ENCODE results near the gene ARHGAP15. TPM values are rescaled to one million over a fixed set of nuclear protein-coding genes. Genes with fewer than 3 reads are reported as not detected.

The ARHGAP15 gene
- total and polyA plus RNA-seq, 4 donors: 3.8 to 17.9 (median 13.2) TPM

DNA sequence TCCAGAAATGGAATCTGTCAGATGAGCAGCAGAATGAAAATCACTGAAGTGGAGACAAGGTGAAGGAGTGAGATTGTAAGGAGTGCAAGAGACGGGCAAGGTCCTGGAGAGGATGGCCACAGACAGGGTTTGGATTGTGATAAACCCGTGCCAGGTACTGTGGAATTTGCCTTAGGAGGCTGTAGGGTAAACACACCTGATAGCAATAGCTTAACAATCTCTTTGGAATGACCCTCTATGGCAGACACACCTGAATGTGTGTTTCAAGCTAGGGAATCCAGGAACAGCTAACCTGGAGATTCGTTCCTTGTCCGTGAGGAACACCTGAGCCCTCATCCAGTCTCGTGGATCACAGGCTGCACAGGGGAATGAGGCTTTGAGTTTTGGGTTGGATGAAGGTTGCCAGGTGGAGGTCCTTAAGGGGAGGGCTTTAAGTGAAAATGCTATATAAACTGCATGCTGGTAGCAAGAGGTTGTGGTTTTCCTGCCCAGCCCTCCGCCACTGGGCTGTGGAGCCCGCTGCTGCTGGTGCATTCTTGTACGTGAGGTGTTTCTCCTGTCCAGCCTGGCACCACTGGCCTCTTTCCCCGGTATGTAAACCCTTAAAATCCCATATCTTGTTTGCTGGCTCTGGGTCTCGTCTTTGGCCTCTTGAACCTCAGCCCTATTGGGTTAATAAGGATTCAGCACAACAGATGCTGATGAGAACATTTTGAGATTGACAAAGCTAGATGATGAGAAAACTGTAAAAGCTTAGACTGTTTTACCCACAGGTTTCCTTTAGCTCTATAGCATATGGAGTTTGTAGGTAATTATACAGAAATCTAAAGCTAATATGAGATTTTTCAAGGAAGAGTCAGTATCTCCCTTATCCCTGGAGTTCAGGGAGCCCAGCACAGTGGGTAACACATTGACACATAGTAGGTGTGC lies 117.9 kb downstream of the ARHGAP15 start:
- 81% methylated on average over 10 of the region's 10 CpGs for WGBS
- no peak overlapping the region for H3K9ac ChIP-seq (ENCODE audit: low read depth in 1 of 2, low read length in 2 of 2)
- no peaks in the 10 kb centered on the region for H3K9me3 ChIP-seq (ENCODE audit: control insufficient read depth in 4 of 4, low read length in 3 of 4)
- TF ChIP-seq FOXA2 (IDR thresholded peaks at IDR 0.05) (no peak), GABPA (IDR thresholded peaks at IDR 0.05 in 1 of 2, conservative IDR thresholded peaks at IDR 0.05 in 1 of 2) (no peak), HNF4A (conservative IDR thresholded peaks at IDR 0.05) (no peak), EGR1 (IDR thresholded peaks at IDR 0.05; ENCODE audit: low read depth in 2 of 2) (no peak), TAF1 (conservative IDR thresholded peaks at IDR 0.05) (no peak), YY1 (IDR thresholded peaks at IDR 0.05) (no peak), HNF4G (IDR thresholded peaks at IDR 0.05) (no peak), NR2F2 (IDR thresholded peaks at IDR 0.05) (no peak), MAX (IDR thresholded peaks at IDR 0.05) (no peak), REST (IDR thresholded peaks at IDR 0.05) (no peak), RAD21 (IDR thresholded peaks at IDR 0.05) (no peak), SP1 (IDR thresholded peaks at IDR 0.05) (no peak)
- TF ChIP-seq, protein P1, sequence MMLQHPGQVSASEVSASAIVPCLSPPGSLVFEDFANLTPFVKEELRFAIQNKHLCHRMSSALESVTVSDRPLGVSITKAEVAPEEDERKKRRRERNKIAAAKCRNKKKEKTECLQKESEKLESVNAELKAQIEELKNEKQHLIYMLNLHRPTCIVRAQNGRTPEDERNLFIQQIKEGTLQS (IDR thresholded peaks at IDR 0.05): no peak
- TF ChIP-seq, protein P2, sequence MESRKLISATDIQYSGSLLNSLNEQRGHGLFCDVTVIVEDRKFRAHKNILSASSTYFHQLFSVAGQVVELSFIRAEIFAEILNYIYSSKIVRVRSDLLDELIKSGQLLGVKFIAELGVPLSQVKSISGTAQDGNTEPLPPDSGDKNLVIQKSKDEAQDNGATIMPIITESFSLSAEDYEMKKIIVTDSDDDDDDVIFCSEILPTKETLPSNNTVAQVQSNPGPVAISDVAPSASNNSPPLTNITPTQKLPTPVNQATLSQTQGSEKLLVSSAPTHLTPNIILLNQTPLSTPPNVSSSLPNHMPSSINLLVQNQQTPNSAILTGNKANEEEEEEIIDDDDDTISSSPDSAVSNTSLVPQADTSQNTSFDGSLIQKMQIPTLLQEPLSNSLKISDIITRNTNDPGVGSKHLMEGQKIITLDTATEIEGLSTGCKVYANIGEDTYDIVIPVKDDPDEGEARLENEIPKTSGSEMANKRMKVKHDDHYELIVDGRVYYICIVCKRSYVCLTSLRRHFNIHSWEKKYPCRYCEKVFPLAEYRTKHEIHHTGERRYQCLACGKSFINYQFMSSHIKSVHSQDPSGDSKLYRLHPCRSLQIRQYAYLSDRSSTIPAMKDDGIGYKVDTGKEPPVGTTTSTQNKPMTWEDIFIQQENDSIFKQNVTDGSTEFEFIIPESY (IDR thresholded peaks at IDR 0.05): no peak
- no peaks in the 10 kb centered on the region for H3K27me3 ChIP-seq (ENCODE audit: control insufficient read depth in 4 of 4, insufficient read depth in 4 of 4, low read length in 3 of 4)
- no peak overlapping the region for H3K27ac ChIP-seq (ENCODE audit: low read depth in 1 of 2, low read length in 2 of 2)
- DNase-seq (ENCODE audit: low spot score): no peak
- no peaks in the 10 kb centered on the region for H3K36me3 ChIP-seq (ENCODE audit: control insufficient read depth in 4 of 4, insufficient read depth in 3 of 4, low read depth in 1 of 4, low read length in 3 of 4)
- H3K4me3 ChIP-seq (ENCODE audit: low read depth in 1 of 3, low read length in 3 of 3): no peak overlapping the region
- H3K4me1 ChIP-seq (ENCODE audit: control insufficient read depth in 4 of 4, insufficient read depth in 4 of 4, low read length in 3 of 4): no peaks in the 10 kb centered on the region

GRCh38 chr2:143248631-143249030 lies 119.4 kb downstream of the ARHGAP15 start:
- Histone ChIP-seq H3K27ac (ENCODE audit: low read depth in 1 of 2, low read length in 2 of 2) (no peak overlapping the region), H3K9ac (ENCODE audit: low read depth in 1 of 2, low read length in 2 of 2) (no peak overlapping the region), H3K36me3 (ENCODE audit: control insufficient read depth in 4 of 4, insufficient read depth in 3 of 4, low read depth in 1 of 4, low read length in 3 of 4) (no peaks in the 10 kb centered on the region), H3K4me1 (ENCODE audit: control insufficient read depth in 4 of 4, insufficient read depth in 4 of 4, low read length in 3 of 4) (no peaks in the 10 kb centered on the region), H3K27me3 (ENCODE audit: control insufficient read depth in 4 of 4, insufficient read depth in 4 of 4, low read length in 3 of 4) (no peaks in the 10 kb centered on the region), H3K9me3 (ENCODE audit: control insufficient read depth in 4 of 4, low read length in 3 of 4) (no peaks in the 10 kb centered on the region), H3K4me3 (ENCODE audit: low read depth in 1 of 3, low read length in 3 of 3) (no peak overlapping the region)
- WGBS: 76% methylated on average over 5 of the region's 5 CpGs
- no peak for DNase-seq (ENCODE audit: low spot score)
- no peak for TF ChIP-seq GABPA (IDR thresholded peaks at IDR 0.05 in 1 of 2, conservative IDR thresholded peaks at IDR 0.05 in 1 of 2)
- no peak for TF ChIP-seq FOXA1 (IDR thresholded peaks at IDR 0.05)

Data from liver (tissue), 9 donors.